ENCODE data around the gene XKRX.

XKRX gene

DNA sequence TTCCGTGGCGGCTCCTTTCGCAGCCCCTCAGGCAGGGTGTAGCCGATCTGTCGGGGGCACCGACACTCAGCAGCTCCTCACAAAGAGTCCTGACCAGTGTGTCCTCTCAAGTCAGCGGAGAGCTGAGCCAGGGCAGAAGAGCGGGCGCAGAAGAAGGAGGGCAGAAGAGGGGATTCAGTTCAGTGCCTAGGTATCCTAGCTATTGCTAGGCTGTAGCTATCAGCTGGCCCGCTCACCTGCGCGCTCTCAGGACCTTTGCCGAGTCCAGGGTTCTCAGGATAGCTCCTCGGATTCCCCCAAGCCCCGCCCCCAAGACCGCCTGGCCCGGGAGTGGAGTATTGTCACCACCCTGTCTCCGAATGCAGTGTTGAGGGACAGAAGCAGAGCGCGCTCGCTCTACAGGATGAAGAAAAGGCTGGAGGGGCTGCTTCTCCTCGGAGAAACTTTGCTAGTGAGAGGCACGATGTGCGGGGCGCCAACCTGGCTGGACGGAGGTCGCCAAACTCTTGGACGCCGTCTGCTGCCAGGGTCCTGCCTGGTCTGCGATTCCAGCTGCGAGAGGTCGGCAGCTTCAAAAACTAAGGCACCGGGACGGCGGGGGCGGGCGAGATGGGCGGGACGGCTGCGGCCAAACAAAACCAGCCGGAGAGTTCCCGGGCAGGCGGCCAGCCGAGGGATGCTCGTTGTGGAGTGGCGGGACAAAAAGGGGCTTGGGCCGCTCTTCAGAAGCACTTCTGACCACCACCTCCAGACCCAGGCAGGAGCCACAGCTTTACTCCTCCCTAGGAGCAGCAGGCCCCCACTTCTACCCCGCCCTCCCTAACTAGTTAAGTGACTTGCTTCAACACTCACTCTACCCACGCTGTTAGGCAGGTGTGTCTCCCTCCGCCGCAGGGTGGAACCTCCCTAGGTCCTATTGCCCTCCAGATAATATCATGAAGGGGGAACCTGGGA is at the start of gene XKRX:
TSS of gene XKRX (minus strand) at position 258 of the 954 bp plus-strand sequence. CDS start 613 bp downstream, outside the sequence.
- TF ChIP-seq Cebpa-rat (IDR thresholded peaks at IDR 0.05) = no peak
- no peak within 1 kb of the TSS for H3K27ac ChIP-seq
- H3K4me2 ChIP-seq = no peak within 1 kb of the TSS
- no peaks in the 10 kb centered on the region for H3K36me3 ChIP-seq
- H4K20me1 ChIP-seq = no peaks in the 10 kb centered on the region
- no peaks in the 10 kb centered on the region for H3K27me3 ChIP-seq
- H3K4me3 ChIP-seq = no peak within 1 kb of the TSS
- peaks cover 8% of the 10 kb centered on the region for H3K9me3 ChIP-seq
- H3K9ac ChIP-seq = no peak within 1 kb of the TSS
- no peaks in the 10 kb centered on the region for H3K4me1 ChIP-seq

DNA sequence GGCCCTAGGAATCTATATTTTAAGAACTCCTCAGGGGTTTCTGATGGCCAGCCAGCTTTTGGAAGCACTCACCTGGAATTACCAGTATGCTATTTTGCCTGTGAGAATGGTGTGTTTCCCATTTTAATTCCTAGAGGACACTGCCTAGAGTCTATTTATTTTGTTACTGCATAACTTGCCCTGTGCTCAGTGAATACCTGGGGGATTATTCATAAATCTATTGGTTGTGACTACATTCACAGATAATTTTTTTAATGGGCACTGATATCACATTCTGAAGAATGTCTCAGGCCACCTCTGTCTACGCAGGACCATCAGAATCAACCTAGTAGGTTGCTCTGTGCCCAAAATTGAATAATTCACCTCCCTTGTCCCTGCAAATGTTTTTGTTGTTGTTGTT is 47.5 kb upstream of the XKRX start:
- Histone ChIP-seq H3K36me3 (peaks cover 6% of the 10 kb centered on the region; the same call in 1 of the 2 replicates), H3K9ac (no peak overlapping the region), H3K27me3 (no peaks in the 10 kb centered on the region), H3K4me3 (no peak overlapping the region), H3K27ac (no peak overlapping the region), H3K9me3 (peaks cover 10% of the 10 kb centered on the region), H3K4me1 (no peaks in the 10 kb centered on the region), H3K4me2 (no peak overlapping the region), H4K20me1 (no peaks in the 10 kb centered on the region)
- no peak for TF ChIP-seq Cebpa-rat (IDR thresholded peaks at IDR 0.05)

DNA sequence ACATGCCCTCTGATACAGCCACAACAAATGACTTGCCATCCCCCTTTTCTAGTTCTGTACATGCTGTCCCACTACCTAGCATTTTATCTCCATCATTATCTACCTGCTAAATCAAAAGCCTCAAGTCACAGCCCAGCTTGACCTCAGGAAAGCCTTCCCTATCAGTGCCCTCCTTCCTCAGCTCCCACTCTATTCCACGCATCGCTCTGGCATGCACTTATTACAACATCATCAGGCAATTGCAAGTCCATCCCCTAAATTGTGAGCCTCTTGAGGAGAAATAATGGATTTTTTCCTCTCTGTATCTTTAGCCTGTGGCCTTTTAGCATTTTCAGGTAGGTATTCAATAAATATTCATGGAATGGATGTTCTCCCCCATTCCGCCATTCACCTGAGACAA is 46.5 kb upstream of the XKRX start:
- H3K4me2 ChIP-seq = no peak overlapping the region
- no peak overlapping the region for H3K27ac ChIP-seq
- no peak for TF ChIP-seq Cebpa-rat (IDR thresholded peaks at IDR 0.05)
- no peaks in the 10 kb centered on the region for H3K4me1 ChIP-seq
- H3K9ac ChIP-seq = no peak overlapping the region
- H3K36me3 ChIP-seq = peaks cover 4% of the 10 kb centered on the region; the same call in 1 of the 2 replicates
- no peak overlapping the region for H3K4me3 ChIP-seq
- H3K27me3 ChIP-seq = no peaks in the 10 kb centered on the region
- H4K20me1 ChIP-seq = no peaks in the 10 kb centered on the region
- peaks cover 10% of the 10 kb centered on the region for H3K9me3 ChIP-seq

DNA sequence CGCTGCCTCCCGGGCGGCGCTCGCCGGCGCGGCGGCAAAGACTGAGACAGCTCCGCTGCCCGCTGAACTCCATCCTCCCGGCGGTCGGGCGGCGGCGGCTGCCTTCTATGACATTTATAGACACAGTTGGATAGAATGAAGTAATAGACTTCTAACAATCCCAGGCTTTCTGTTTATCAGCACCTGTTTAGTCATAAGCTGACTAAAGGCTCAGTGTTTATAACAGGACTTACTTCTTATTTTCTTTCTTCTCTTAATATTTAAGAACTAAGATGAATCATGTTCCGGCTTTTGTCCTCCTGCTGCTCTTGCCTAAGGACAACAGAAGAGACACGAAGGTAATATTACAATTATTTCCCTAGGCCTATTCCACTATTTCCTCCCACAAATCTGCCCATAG is 44.7 kb upstream of the XKRX start:
- Histone ChIP-seq H3K4me1 (no peaks in the 10 kb centered on the region), H3K36me3 (peaks cover 4% of the 10 kb centered on the region; the same call in 1 of the 2 replicates), H3K27ac (no peak overlapping the region), H4K20me1 (no peaks in the 10 kb centered on the region), H3K4me2 (no peak overlapping the region), H3K9ac (no peak overlapping the region), H3K4me3 (no peak overlapping the region), H3K27me3 (no peaks in the 10 kb centered on the region), H3K9me3 (peaks cover 10% of the 10 kb centered on the region)
- TF ChIP-seq Cebpa-rat (IDR thresholded peaks at IDR 0.05) = no peak

GRCh38 chrX:100969936-100970335 is 41.2 kb upstream of the XKRX start:
- H3K27me3 ChIP-seq = no peaks in the 10 kb centered on the region
- H3K27ac ChIP-seq = no peak overlapping the region
- no peaks in the 10 kb centered on the region for H3K4me1 ChIP-seq
- no peak overlapping the region for H3K4me3 ChIP-seq
- H3K9me3 ChIP-seq = peaks cover 10% of the 10 kb centered on the region
- peaks cover 4% of the 10 kb centered on the region; the same call in 1 of the 2 replicates for H3K36me3 ChIP-seq
- H3K9ac ChIP-seq = no peak overlapping the region
- no peaks in the 10 kb centered on the region for H4K20me1 ChIP-seq
- H3K4me2 ChIP-seq = no peak overlapping the region
- TF ChIP-seq Cebpa-rat (IDR thresholded peaks at IDR 0.05) = no peak

DNA sequence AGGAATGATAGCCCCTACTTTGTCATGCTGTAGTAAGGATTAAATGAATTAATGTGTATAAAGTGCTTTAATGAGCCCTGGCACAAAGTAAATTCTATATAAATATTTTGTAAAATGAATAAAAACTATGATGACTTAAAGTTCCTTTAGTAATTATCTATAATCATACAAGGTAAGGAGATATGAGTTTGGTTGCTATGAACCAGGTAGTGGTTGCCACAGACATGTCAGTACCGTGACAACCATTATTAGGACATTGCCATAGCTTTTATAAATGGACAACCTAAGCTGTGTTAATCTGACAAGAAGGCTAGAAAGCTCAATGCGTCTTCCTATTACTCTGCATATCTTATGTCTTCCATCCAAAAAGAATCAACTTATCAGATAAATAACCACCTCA is 40.7 kb upstream of the XKRX start, which contains the start of gene ARL13A:
TSS of gene ARL13A (plus strand) at position 301 of the 400 bp plus-strand sequence. CDS start 3,982 bp downstream, outside the sequence.
- Histone ChIP-seq H3K27me3 (no peaks in the 10 kb centered on the region), H3K9me3 (peaks cover 10% of the 10 kb centered on the region), H3K4me2 (no peak within 1 kb of the TSS), H3K9ac (no peak within 1 kb of the TSS), H3K4me3 (no peak within 1 kb of the TSS), H3K36me3 (peaks cover 4% of the 10 kb centered on the region; the same call in 1 of the 2 replicates), H3K27ac (no peak within 1 kb of the TSS), H4K20me1 (no peaks in the 10 kb centered on the region), H3K4me1 (no peaks in the 10 kb centered on the region)
- TF ChIP-seq Cebpa-rat (IDR thresholded peaks at IDR 0.05) = no peak

- H3K4me1 ChIP-seq = peaks cover 5% of the 10 kb centered on the region; the same call in 1 of the 2 replicates
- H4K20me1 ChIP-seq = no peaks in the 10 kb centered on the region
- no peak overlapping the region for H3K4me2 ChIP-seq
- H3K4me3 ChIP-seq = no peak overlapping the region
- no peak for TF ChIP-seq Cebpa-rat (IDR thresholded peaks at IDR 0.05)
- H3K36me3 ChIP-seq = no peaks in the 10 kb centered on the region
- no peaks in the 10 kb centered on the region for H3K9me3 ChIP-seq
- no peaks in the 10 kb centered on the region for H3K27me3 ChIP-seq
- H3K9ac ChIP-seq = no peak overlapping the region
- H3K27ac ChIP-seq = no peak overlapping the region
Measured at GRCh38 chrX:100964362-100964761, 35.6 kb upstream of the XKRX start.

GRCh38 chrX:100962811-100963210 is 34.1 kb upstream of the XKRX start:
- H3K36me3 ChIP-seq = no peaks in the 10 kb centered on the region

DNA sequence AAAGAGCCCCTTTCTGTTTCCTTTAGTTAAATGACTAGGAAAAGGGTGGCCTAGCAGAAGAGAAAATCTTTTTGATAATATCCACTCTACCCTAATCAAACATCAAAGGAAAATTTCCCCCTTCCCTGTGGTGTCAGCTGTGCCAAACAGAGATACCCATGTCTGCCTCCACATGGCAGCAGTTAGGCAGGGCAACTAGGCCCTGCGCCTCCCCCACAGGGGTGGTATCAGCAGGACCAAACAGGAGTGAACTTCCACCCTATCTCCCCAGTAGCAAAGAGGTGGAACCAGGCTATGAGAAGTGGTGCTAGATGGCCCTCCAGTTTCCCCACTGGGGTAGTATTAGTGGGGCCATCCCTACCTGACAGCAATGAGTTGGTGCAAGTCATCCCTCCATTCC is 19.8 kb upstream of the XKRX start:
- H3K9ac ChIP-seq = no peak overlapping the region
- no peaks in the 10 kb centered on the region for H3K27me3 ChIP-seq
- H3K27ac ChIP-seq = no peak overlapping the region
- H3K4me1 ChIP-seq = no peaks in the 10 kb centered on the region
- H3K4me2 ChIP-seq = no peak overlapping the region
- no peak overlapping the region for H3K4me3 ChIP-seq
- no peaks in the 10 kb centered on the region for H3K36me3 ChIP-seq
- no peak for TF ChIP-seq Cebpa-rat (IDR thresholded peaks at IDR 0.05)
- no peaks in the 10 kb centered on the region for H4K20me1 ChIP-seq
- no peaks in the 10 kb centered on the region for H3K9me3 ChIP-seq

More at GRCh38 chrX:100962811-100963210, 34.1 kb upstream of the XKRX start:
- Histone ChIP-seq H3K4me3 (no peak overlapping the region), H4K20me1 (no peaks in the 10 kb centered on the region), H3K27me3 (no peaks in the 10 kb centered on the region), H3K9me3 (no peaks in the 10 kb centered on the region), H3K27ac (no peak overlapping the region), H3K9ac (no peak overlapping the region), H3K4me1 (peaks cover 5% of the 10 kb centered on the region; the same call in 1 of the 2 replicates), H3K4me2 (no peak overlapping the region)
- TF ChIP-seq Cebpa-rat (IDR thresholded peaks at IDR 0.05) = no peak

DNA sequence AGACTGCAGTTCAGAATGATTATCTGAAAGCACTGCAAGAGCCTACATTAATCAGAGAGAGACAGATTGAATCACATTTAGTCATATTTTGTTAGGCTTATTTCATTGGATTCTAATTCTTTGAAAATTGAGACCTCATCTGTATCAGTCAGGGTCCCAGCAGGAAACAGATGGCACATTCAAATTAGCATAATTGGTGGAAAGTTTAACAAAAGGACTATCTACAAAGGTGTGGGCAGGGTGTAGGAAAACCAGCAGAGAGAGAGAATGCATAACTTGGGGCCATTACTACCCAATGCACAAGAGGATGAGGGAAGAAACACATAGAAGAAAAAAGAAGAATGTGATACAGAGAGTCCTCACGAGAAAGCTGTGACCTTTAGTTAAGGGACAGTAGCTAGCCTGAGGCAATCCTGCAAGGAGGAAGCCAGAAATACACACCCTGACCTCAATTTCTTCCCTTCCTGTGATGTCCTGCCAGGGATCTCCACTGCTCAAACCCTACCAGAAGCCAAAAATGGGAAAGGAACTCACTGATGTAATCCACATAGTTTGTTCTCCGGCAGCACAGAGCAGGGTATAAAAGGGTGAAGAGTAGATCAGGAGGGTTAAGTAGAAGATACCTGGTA is 17.7 kb upstream of the XKRX start:
- no peaks in the 10 kb centered on the region for H4K20me1 ChIP-seq
- H3K4me3 ChIP-seq = no peak overlapping the region
- no peaks in the 10 kb centered on the region for H3K27me3 ChIP-seq
- no peak overlapping the region for H3K4me2 ChIP-seq
- H3K9me3 ChIP-seq = no peaks in the 10 kb centered on the region
- no peaks in the 10 kb centered on the region for H3K36me3 ChIP-seq
- no peak for TF ChIP-seq Cebpa-rat (IDR thresholded peaks at IDR 0.05)
- no peak overlapping the region for H3K27ac ChIP-seq
- no peak overlapping the region for H3K9ac ChIP-seq
- H3K4me1 ChIP-seq = no peaks in the 10 kb centered on the region

All from BLaER1 (cell line).